GM19463 (cell line): ENCODE data around the gene TRMT1L.
"Not testable (repeated sequence)": the region's sequence is repeated elsewhere in the genome, so short reads cannot be mapped to it uniquely, and the experiment has no call there.

Experiments
- ATAC-seq: cut with Tn5 transposase; IDR thresholded peaks from one replicate; pipeline ENCODE4 v1.9.1; 2021; ENCODE audit warnings: mild to moderate bottlenecking, moderate library complexity; ENCODE audit not compliant: unreplicated experiment

The TRMT1L gene

DNA sequence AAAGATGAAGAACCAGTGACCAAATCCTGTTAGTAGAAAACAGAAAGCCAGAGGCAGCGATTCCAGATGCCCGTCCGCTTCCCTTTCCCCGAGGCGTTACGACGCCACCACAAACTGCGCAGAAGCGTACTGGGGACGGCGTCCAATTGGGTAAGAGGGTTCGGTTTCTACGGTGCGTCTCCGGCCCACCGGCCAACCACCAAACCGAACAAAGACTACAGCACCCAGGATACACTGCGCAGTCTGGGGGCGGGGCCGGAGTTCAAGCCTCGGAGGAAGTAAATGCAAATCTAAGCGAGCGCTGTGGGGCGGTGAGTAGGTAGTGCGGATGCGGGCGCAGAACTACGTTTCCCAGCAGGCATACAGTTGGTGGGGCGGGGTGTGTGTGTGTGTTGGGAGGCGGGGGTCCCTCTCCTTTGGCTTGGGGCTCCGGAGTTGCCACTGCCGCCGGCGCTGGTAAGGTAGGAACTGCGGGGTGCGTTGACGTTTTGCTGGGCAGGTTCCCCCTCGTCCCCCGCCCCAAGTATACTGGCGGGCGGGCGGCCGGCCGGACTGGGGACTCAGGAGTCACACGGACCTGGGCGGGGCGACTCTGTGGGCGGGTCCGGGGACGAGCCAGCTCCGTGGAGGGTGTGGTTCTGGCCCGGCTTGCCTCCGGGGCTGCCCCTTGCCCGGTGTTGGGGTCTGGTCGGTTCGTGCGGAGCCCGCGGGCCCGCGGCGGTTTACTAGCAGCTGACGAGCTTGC, at the start of gene TRMT1L, which contains the start of gene SWT1:
TRMT1L (minus strand) TSS at position 100 of the 745 bp plus-strand sequence. CDS start 241 bp downstream, outside the sequence.
SWT1 (plus strand) TSS at position 314 of the 745 bp plus-strand sequence. CDS start 3,675 bp downstream, outside the sequence.
- peak; percentile 86 for ATAC-seq

- no peak for ATAC-seq
Observed at GRCh38 chr1:185200889-185201288, 44.1 kb upstream of the TRMT1L start.

DNA sequence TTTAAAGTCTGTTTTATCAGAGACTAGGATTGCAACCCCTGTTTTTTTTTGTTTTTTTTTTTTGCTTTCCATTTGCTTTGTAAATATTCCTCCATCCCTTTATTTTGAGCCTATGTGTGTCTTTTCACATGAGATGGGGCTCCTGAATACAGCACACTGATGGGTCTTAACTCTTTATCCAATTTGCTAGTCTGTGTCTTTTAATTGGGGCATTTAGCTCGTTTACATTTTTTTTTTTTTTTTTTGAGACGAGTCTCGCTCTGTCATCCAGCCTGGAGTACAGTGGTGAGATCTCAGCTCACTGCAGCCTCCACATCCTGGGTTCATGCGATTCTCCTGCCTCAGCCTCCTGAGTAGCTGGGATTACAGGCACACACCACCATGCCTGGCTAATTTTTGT, 42.0 kb upstream of the TRMT1L start:
- ATAC-seq = not testable (repeated sequence)

DNA sequence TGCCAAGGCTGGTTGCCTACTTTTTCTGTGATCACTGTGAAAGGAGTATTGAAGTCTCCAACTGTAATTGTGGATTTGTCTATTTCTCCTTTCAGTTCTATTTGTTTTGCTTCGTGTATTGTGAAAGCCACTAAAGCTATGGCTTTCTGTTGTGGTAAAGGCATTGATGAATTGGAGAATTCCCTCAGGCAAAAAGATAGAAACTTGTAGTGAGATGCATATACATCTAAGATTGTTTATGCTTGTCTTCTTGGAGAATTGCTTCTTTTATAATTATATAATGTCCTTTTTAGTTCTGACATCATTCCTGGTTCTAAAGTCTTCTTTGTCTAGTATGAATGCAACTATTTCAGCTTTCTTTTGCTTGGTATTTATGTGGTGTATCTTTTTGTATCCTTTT, 37.0 kb upstream of the TRMT1L start:
- no peak for ATAC-seq

DNA sequence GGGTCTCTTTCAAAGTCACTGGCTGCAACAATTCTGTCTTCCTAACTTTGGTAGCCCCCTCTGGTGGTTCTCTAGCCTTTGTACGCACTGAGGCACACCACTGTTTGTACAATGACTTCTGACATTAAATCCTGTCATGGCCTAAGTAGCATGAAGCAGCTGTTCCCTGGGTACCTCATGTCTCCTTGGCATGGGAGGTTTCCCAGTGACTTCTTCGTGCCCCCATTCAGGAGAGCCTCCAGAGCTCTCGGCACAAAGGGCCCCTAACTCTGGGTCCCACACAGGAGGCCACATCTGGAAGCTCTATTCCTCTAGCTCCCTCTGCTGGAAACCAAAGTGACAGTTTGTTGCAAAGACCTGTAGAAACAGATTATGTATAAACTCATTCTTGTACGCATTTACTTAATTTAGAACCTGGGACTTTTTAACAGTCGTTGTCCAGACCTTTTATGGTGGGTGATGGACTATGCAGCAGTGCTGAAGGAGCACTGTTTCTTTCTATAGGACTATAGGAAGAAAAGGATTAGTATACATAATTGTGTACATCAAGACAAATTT, 13.6 kb upstream of the TRMT1L start:
- peak; percentile 91 for ATAC-seq

DNA sequence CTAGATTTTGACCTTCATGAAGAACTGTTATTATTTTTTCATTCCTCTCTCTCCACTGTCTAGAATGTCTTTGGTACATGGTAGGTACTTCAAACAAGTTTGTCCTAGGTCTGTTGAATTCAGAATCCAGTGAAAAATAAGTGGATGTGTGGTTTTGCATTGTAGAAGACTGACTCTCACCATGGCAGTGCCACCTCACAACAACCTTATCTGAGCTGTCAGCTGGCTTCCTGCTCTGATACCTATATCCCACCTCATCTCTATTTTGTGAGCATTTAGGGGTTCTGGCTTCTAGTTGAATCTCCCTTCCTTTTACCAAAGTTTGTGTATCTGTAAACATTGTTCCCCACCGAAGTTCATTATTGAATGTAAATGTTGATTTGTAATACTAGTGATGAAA, 9.4 kb upstream of the TRMT1L start:
- no peak for ATAC-seq

DNA sequence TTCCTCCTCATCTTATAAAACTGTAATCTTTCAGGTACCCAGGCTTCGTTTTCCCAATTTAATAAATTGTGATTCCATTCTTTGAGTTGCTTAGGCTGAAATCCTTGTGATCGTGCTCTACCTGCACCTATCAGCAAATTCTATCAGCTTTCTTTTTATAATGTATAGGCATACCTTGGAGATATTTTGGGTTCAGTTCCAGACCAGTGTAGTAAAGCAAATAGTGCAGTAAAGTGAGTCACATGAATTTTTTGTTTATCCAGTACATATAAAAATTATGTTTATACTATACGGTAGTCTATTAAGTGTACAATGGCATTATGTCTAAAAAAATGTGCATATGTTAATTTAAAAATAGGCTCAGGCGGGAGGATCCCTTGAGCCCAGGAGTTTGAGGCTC, 5.7 kb upstream of the TRMT1L start:
- ATAC-seq = no peak

GRCh38 chr1:185159966-185160365, 3.2 kb upstream of the TRMT1L start:
- no peak for ATAC-seq

GRCh38 chr1:185158800-185159199, 2.0 kb upstream of the TRMT1L start:
- no peak for ATAC-seq

DNA sequence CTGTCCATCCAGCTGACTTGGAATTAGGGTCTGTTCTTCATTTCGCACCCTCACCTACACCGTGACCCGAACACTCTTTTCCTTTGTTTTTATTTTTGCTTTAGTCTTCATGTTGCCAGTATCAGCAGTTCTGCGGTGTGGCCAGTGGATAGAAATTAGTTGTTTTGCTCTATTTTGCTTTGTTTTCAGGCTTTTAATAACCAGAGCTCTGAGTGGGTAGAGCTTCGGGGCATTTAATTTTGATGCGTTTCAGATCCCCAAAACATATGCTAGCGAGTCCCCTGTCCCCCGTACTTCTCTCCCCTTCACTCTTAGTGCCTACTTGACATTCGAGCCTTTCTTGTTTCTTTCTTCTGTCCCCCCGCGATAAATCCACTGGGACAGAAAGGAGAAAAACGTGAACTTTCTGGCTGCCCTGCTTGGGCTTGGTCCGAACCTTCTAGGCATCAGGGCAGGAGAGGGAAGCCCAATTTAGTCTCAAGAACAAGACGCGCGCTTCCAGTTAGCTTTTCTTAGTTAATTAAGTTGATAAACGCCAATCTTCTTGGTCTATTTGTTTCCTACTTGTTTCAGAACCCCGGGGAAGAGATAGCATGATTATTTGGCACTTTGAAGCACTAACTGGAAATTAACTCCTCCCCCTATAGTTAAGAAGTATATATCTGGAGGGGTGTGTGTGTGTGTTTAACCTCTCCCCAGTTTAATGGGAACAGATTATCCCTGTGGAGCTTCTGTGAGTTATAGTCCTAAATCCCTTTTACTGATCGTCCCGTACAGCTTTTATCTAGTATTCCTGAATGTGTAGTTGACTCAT, 1.1 kb upstream of the TRMT1L start:
- ATAC-seq = no peak

DNA sequence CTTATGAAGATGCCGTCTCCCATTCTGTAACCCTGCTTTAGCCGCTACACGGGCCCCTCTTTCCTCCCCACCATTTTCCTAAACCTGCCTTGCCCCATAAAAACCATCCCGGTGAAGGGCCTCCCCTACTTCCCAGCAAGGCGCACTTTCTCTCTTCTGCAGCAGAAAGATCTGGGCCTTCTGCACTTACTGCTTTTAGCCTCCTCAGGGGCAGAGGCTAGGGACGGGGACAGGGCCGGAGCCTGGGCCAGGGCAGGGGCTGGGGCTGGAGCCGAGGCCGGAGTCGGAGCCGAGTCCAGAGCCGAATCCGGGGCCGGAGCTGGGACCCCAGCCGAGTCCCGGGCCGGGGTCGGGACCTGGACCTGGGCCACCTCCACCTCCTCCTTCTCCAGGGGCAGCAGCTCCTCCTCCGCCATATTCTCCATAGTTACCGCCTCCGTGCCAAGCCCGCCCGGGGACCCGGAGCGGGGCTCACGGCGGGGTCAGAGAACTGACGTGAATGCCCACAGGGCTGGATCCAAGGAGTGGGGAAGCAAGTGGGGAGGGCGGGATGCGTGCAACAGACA, 382 bp downstream of the TRMT1L start:
- ATAC-seq = peak; percentile 27

GRCh38 chr1:185155600-185156287, 1.0 kb downstream of the TRMT1L start:
- ATAC-seq = no peak

- ATAC-seq = no peak
Observed at GRCh38 chr1:185154912-185155513, 1.7 kb downstream of the TRMT1L start.

DNA sequence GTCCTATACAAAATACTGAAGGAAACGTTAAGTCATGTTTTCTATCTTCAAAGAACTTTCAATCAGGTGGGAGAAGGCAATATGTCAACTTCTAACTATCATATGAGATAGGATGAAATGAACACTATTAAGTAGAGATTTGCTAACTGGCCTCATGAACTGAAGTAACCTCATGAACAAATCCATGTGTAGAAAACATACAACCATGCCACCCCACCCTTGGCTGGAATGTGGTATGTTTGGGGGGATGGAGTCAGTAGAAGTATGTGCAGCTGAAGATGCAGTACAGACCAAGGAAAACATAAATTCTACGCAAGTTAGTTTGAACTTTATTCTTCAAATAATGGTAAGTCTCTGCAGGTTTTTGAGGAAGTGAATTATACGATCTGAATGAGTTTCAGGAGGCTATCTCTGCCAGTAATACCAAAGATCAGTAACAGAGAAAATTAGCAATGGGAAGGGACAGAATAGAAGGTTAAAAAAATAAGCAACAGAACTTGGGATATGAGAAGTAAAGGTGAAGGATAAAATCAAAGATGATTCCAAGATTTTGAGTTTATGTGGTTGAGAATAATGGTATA, 4.5 kb downstream of the TRMT1L start:
- no peak for ATAC-seq

GRCh38 chr1:185151215-185151614, 5.5 kb downstream of the TRMT1L start:
- no peak for ATAC-seq

- ATAC-seq = no peak
Observed at GRCh38 chr1:185144233-185144632, 12.5 kb downstream of the TRMT1L start.

- ATAC-seq = no peak
Observed at GRCh38 chr1:185139246-185139645, 17.5 kb downstream of the TRMT1L start.

DNA sequence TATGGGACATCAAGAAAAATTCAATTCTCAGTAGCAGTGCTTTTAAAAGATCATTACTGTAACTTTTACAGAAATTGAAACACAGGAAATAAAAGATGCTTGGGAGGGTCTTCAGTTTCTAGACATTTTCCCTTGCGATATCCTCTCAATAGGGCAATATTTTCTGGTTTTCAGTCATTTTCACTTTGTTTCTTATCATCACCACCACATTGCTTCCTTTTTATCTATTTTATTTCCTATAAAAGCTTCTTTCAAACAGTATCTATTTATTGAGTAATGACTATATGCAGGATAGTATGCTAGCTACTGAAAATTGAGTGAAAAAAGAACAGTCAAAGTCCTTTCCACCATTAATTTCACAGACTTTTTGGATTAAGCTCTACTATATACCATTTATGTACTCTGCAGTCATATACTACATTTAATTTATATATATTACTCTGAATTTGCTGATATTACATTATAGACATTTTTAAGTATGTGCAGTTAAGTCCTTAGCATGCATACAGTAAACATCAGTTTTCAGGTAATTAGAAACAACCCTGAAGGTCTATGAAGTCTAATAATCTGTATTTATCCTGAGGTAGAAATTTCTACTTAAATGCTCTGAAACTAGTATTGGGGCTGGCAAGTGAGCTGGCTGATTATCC, 18.7 kb downstream of the TRMT1L start:
- no peak for ATAC-seq

- ATAC-seq = no peak
Observed at GRCh38 chr1:185132534-185132933, 24.2 kb downstream of the TRMT1L start.
